GM19239 (cell line): Measurements from ENCODE around the gene OST4.
A peak's percentile ranks its signal among the peaks of the same experiment; 100 is the strongest.
"Not testable (repeated sequence)": the region's sequence is repeated elsewhere in the genome, so short reads cannot be mapped to it uniquely, and the experiment has no call there.

Experiments
- DNase-seq: peaks from one replicate; pipeline ENCODE4 v3.0.0; 2011; ENCODE audit warnings: low spot score; ENCODE audit not compliant: insufficient read length
- FAIRE-seq: peaks from 2 replicates; lab custom pipeline; 2011; peaks lifted over from hg19 to GRCh38; lab: Jason Lieb, UNC

The OST4 gene

GRCh38 chr2:27071277-27071989 lies at the start of gene OST4:
Gene OST4 (minus strand): TSS chr2:27071654.
- DNase-seq: peak; percentile 93
- FAIRE-seq: peak; percentile 58

DNA sequence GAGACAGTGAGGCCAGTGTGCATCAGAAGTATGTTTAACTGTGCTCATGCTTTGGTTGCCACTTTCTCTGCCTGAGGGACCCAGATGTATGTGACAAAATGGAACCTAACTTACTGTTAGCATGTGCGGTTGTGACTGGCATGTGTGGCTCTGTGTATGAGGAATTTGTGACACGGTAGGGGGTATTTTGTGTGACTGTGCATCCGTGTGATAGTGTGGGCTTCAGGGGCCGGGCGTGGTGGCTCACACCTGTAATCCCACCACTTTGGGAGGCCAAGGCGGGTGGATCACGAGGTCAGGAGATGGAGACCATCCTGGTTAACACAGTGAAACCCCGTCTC lies 47.8 kb upstream of the OST4 start:
- not testable (repeated sequence) for DNase-seq, FAIRE-seq

GRCh38 chr2:27118525-27119329 lies 47.3 kb upstream of the OST4 start, which contains the start of gene CGREF1:
Gene CGREF1 (minus strand): TSS chr2:27119128. CDS start chr2:27104366, 14,762 bp downstream.
- FAIRE-seq (no peak), DNase-seq (no peak)

- DNase-seq: no peak
- no peak for FAIRE-seq
Observed at GRCh38 chr2:27117995-27118524, 46.6 kb upstream of the OST4 start.

GRCh38 chr2:27115519-27115918 lies 44.1 kb upstream of the OST4 start:
- DNase-seq (no peak), FAIRE-seq (no peak)

DNA sequence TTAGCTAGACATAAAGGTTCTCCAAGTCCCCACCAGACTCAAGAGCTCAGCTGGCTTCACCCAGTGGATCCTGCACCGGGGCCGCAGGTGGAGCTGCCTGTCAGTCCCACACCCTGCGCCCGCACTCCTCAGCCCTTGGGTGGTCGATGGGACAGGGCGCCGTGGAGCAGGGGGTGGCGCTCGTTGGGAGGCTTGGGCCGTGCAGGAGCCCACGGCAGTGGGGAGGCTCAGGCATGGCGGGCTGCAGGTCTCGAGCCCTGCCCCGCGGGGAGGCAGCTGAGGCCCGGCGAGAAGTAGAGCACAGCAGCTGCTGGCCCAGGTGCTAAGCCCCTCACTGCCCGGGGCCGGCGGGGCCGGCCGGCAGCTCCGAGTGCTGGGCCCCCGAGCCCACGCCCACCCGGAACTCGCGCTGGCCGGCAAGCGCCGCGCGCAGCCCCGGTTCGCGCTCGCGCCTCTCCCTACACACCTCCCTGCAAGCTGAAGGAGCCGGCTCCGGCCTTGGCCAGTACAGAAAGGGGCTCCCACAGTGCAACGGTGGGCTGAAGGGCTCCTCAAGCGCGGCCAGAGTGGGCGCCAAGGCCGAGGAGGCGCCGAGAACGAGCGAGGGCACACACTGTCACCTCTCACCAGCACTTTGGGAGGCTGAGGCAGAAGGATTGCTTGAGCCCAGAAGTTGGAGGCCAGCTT lies 40.1 kb upstream of the OST4 start:
- FAIRE-seq, DNase-seq: not testable (repeated sequence)

- DNase-seq, FAIRE-seq: not testable (repeated sequence)
Observed at GRCh38 chr2:27110603-27111352, 39.3 kb upstream of the OST4 start.

- no peak for FAIRE-seq
Observed at GRCh38 chr2:27109083-27109482, 37.6 kb upstream of the OST4 start.

DNA sequence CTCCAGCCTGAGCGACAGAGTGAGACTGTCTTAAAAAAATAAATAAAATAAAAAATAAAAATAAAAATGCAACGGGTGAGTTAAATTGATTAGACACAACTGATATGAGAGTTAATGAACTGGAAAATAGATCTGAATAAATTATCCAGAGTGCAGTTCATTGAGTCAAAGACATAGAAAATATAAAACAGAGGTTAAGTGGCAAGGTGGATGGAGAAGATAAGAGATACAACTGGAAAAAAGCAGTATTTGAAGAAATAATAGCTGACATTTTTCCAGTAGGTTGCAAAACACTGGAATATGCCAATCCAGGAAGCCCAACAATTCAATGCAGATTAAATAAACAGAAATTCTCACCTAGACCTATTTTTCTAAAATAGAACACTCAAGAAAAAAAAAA lies 36.8 kb upstream of the OST4 start:
- FAIRE-seq (no peak), DNase-seq (no peak)

More at GRCh38 chr2:27109083-27109482, 37.6 kb upstream of the OST4 start:
- no peak for DNase-seq

DNA sequence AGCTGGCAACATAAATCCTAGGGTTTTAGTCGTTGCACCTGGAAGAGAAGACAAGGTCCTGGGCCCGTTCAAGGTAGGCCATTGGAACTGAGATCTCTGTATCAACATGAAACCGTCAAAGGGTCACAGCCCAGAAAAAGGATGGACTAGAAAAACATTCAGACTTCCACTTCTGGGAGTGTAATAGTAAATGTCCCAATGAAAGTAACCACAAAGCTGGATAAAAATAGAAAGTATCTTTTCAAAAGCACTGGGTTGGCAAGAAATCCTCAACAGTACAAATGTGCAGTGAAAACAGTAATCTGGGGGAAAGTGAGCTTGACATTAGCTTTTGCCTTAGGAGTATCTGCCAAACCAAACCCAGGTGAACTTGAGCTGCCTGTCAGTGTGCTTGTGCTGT lies 34.5 kb upstream of the OST4 start:
- DNase-seq (no peak), FAIRE-seq (no peak)

- FAIRE-seq: no peak
- no peak for DNase-seq
Observed at GRCh38 chr2:27102329-27102728, 30.9 kb upstream of the OST4 start.

DNA sequence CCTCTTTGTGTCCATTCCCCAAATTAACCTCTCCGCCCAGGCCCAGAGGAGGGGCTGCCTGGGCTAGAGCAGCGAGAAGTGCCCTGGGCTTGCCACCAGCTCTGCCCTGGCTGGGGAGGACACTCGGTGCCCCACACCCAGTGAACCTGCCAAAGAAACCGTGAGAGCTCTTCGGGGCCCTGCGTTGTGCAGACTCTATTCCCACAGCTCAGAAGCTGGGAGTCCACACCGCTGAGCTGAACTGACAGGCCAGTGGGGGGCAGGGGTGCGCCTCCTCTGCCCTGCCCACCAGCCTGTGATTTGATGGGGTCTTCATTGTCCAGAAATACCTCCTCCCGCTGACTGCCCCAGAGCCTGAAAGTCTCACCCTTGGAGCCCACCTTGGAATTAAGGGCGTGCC lies 28.6 kb upstream of the OST4 start:
- no peak for FAIRE-seq

DNA sequence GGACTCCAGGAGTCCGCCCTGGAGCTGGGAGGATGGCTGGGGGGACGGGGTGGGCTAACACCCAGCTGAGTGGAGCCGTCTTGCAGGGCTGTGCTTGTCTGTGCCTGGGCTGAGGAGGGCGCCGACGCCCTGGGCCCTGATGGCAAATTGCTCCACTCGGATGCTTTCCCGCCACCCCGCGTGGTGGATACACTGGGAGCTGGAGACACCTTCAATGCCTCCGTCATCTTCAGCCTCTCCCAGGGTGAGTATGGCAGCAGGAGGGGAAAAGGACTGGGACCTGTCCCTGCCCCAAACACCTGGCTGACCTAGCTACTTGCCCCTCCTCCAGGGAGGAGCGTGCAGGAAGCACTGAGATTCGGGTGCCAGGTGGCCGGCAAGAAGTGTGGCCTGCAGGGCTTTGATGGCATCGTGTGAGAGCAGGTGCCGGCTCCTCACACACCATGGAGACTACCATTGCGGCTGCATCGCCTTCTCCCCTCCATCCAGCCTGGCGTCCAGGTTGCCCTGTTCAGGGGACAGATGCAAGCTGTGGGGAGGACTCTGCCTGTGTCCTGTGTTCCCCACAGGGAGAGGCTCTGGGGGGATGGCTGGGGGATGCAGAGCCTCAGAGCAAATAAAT lies 28.0 kb upstream of the OST4 start:
- FAIRE-seq (no peak), DNase-seq (no peak)

More for the DNA sequence above, 28.6 kb upstream of the OST4 start:
- DNase-seq: no peak

DNA sequence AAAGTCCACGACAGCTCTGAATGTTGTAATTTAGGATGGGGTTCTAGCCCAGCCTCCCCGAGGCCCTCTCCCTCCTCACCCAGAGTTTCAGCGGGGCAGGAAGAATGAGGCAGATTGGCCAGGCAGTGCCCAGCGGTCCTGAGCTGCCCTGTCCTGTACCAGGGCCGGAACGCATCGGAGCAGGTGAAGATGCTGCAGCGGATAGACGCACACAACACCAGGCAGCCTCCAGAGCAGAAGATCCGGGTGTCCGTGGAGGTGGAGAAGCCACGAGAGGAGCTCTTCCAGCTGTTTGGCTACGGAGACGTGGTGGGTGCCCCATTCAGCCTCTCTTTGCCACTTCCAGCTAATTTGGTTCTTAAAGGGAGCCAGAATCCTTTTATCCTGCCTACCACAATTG lies 25.9 kb upstream of the OST4 start:
- DNase-seq (no peak), FAIRE-seq (no peak)

- no peak for FAIRE-seq
Observed at GRCh38 chr2:27096748-27097297, 25.4 kb upstream of the OST4 start.

DNA sequence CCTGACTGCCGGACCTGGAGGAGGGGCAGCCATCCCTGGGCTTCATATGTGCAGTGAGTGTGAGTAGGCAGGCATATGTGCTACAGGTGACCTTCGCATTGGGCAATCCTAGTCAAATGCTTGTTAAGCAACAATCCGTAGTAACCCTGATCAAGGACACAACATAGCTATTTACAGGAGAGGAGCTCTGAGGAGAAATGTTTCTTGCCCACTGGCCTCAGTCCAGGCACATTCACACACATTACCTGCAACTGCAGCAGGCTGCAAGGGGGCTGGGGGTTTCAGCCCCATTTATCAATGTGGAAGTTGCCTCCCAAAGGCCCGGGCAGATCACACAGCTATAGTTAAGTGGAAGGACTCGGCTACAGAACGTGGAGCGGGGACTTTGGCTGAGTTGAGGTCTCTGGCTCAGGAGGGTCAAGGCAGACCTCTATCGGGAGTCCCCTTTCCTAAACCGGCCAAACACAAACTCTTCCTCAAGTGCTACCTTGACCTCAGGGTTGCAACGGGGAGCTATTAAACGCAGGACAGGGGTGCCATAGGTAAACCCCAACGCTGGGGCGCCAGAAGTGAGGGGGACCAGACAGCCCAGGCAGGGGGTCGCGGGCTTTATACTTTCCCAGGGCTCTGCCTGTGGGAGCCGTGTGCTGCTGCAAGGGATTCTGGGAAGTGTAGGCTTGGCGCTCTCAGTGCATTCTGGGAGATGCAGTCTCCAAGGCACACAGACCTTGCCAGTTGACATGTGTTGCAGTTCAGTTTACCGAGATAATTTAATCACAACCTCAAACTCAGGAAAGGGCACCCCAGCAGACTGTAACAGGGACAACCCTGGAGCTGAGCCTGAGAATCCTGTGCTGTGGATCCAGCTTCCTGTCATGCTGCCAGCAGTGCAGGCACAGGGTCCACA lies 24.5 kb upstream of the OST4 start:
- DNase-seq (peak; percentile 86), FAIRE-seq (peak; percentile 80)

More at GRCh38 chr2:27096748-27097297, 25.4 kb upstream of the OST4 start:
- no peak for DNase-seq

DNA sequence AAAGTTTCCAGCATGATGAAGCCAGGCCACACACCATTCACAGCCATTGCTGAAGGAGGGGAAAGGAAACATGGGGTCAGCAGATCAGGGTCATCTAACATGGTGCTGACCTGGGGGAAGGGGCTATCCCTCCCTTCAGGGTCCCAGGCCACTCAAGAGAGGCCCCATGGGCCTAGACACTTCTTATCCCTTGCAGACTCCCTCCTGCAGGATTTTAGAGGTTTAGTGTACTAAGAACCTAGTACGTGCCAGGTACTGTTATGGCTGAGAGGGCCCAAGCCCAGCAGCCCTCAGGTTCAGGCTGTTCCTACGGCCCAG lies 23.9 kb upstream of the OST4 start:
- DNase-seq: no peak
- FAIRE-seq: no peak

DNA sequence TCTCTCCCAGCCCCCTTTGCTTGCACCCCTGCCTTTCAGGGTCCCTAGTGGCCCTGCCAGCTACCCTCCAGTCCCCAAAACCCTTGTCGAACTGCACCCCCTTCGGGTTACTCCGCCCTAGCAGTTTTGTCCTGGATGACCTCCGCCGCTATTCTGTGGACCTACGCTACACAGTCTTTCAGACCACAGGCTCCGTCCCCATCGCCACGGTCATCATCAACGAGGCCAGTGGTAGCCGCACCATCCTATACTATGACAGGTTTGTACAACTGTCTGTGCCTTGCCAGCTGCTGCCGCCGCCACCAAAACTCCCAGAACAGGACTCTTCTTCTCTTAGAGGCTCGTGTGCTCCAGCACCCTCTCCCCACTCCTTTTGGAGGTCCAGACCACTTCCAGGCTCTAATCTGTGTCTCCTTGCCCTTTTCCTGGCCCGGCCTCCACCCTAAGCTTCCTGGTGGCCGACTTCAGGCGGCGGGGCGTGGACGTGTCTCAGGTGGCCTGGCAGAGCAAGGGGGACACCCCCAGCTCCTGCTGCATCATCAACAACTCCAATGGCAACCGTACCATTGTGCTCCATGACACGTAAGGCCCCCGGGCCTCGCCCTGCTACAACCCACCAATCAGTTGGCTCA lies 23.0 kb upstream of the OST4 start:
- no peak for DNase-seq
- FAIRE-seq: no peak
